HUES6 (cell line): Measurements from ENCODE around the gene WHAMM.
"Not testable (repeated sequence)": the region's sequence is repeated elsewhere in the genome, so short reads cannot be mapped to it uniquely, and the experiment has no call there.

ENCODE experiments used
- H3K27ac ChIP-seq: 2 replicates; pipeline ENCODE4 v1.7.0; 2013; ENCODE audit warnings: low read depth, mild to moderate bottlenecking, low read length, inconsistent platforms
- H3K27me3 ChIP-seq: 2 replicates; pipeline ENCODE4 v1.6.1; 2013; ENCODE audit warnings: low read length; ENCODE audit not compliant: control insufficient read depth, insufficient read depth
- H3K36me3 ChIP-seq: 2 replicates; pipeline ENCODE4 v1.6.1; 2013; ENCODE audit warnings: low read length; ENCODE audit not compliant: control insufficient read depth, insufficient read depth
- H3K4me1 ChIP-seq: 2 replicates; pipeline ENCODE4 v1.6.1; 2013; ENCODE audit warnings: low read length; ENCODE audit not compliant: control insufficient read depth, insufficient read depth
- H3K4me3 ChIP-seq: 2 replicates; pipeline ENCODE4 v1.5.1; 2013; ENCODE audit warnings: low read depth, low read length
- H3K9ac ChIP-seq: one replicate; pipeline ENCODE4 v1.6.1; 2013; ENCODE audit warnings: mild to moderate bottlenecking, low read length
- H3K9me3 ChIP-seq: 2 replicates; pipeline ENCODE4 v1.6.1; 2013; ENCODE audit warnings: low read depth, low read length; ENCODE audit not compliant: control insufficient read depth, insufficient read depth

WHAMM gene

GRCh38 chr15:82821851-82822250 is 12.4 kb downstream of the WHAMM start:
- H3K27me3 ChIP-seq, H3K9me3 ChIP-seq, H3K9ac ChIP-seq, H3K27ac ChIP-seq, H3K4me1 ChIP-seq, H3K4me3 ChIP-seq: not testable (repeated sequence)
- H3K36me3 ChIP-seq: peaks cover 60% of the 10 kb centered on the region

- Histone ChIP-seq H3K9me3 (no peaks in the 10 kb centered on the region), H3K4me3 (no peak overlapping the region), H3K9ac (no peak overlapping the region), H3K27me3 (no peaks in the 10 kb centered on the region), H3K4me1 (no peaks in the 10 kb centered on the region), H3K36me3 (peaks cover 60% of the 10 kb centered on the region), H3K27ac (no peak overlapping the region)
These were observed 13.6 kb downstream of the WHAMM start for GRCh38 chr15:82823049-82823448.

- Histone ChIP-seq H3K27me3 (no peaks in the 10 kb centered on the region), H3K4me3 (no peak overlapping the region), H3K9me3 (no peaks in the 10 kb centered on the region), H3K36me3 (peaks cover 71% of the 10 kb centered on the region), H3K27ac (no peak overlapping the region), H3K9ac (no peak overlapping the region), H3K4me1 (no peaks in the 10 kb centered on the region)
These were observed 18.6 kb downstream of the WHAMM start for GRCh38 chr15:82828075-82828474.

- H3K4me1 ChIP-seq: no peaks in the 10 kb centered on the region
These were observed 19.8 kb downstream of the WHAMM start for GRCh38 chr15:82829234-82829633.

GRCh38 chr15:82830427-82831173 is 21.2 kb downstream of the WHAMM start:
- H3K4me1 ChIP-seq: no peaks in the 10 kb centered on the region
- no peak overlapping the region for H3K4me3 ChIP-seq
- H3K9ac ChIP-seq: no peak overlapping the region
- no peak overlapping the region for H3K27ac ChIP-seq
- no peaks in the 10 kb centered on the region for H3K27me3 ChIP-seq
- H3K36me3 ChIP-seq: peaks cover 87% of the 10 kb centered on the region
- H3K9me3 ChIP-seq: no peaks in the 10 kb centered on the region

More at GRCh38 chr15:82829234-82829633, 19.8 kb downstream of the WHAMM start:
- no peak overlapping the region for H3K9ac ChIP-seq
- no peaks in the 10 kb centered on the region for H3K9me3 ChIP-seq
- H3K27ac ChIP-seq: no peak overlapping the region
- H3K4me3 ChIP-seq: no peak overlapping the region
- no peaks in the 10 kb centered on the region for H3K27me3 ChIP-seq
- peaks cover 75% of the 10 kb centered on the region for H3K36me3 ChIP-seq

- Histone ChIP-seq H3K27ac (no peak overlapping the region), H3K4me1 (no peaks in the 10 kb centered on the region), H3K9ac (no peak overlapping the region), H3K36me3 (peaks cover 82% of the 10 kb centered on the region), H3K9me3 (no peaks in the 10 kb centered on the region), H3K4me3 (no peak overlapping the region), H3K27me3 (no peaks in the 10 kb centered on the region)
These were observed 22.6 kb downstream of the WHAMM start for GRCh38 chr15:82831894-82832600.

- no peak overlapping the region for H3K27ac ChIP-seq
- H3K9ac ChIP-seq: no peak overlapping the region
- no peak overlapping the region for H3K4me3 ChIP-seq
- H3K27me3 ChIP-seq: no peaks in the 10 kb centered on the region
- peaks cover 80% of the 10 kb centered on the region for H3K36me3 ChIP-seq
- H3K9me3 ChIP-seq: no peaks in the 10 kb centered on the region
- no peaks in the 10 kb centered on the region for H3K4me1 ChIP-seq
These were observed 23.4 kb downstream of the WHAMM start for GRCh38 chr15:82832601-82833361.

- Histone ChIP-seq H3K27me3 (no peaks in the 10 kb centered on the region), H3K9ac (no peak overlapping the region), H3K36me3 (peaks cover 75% of the 10 kb centered on the region), H3K4me3 (no peak overlapping the region), H3K4me1 (no peaks in the 10 kb centered on the region), H3K9me3 (no peaks in the 10 kb centered on the region), H3K27ac (no peak overlapping the region)
These were observed 23.9 kb downstream of the WHAMM start for GRCh38 chr15:82833362-82833682.

- H3K9me3 ChIP-seq: no peaks in the 10 kb centered on the region
- H3K36me3 ChIP-seq: peaks cover 59% of the 10 kb centered on the region
- H3K27me3 ChIP-seq: no peaks in the 10 kb centered on the region
- H3K4me1 ChIP-seq: no peaks in the 10 kb centered on the region
- no peak overlapping the region for H3K4me3 ChIP-seq
- no peak overlapping the region for H3K27ac ChIP-seq
- H3K9ac ChIP-seq: no peak overlapping the region
These were observed 26.0 kb downstream of the WHAMM start for GRCh38 chr15:82835391-82835917.

GRCh38 chr15:82838096-82838735 is 28.8 kb downstream of the WHAMM start:
- no peak overlapping the region for H3K4me3 ChIP-seq
- H3K9me3 ChIP-seq: no peaks in the 10 kb centered on the region
- H3K36me3 ChIP-seq: peaks cover 32% of the 10 kb centered on the region
- no peak overlapping the region for H3K9ac ChIP-seq
- H3K27me3 ChIP-seq: no peaks in the 10 kb centered on the region
- H3K4me1 ChIP-seq: no peaks in the 10 kb centered on the region
- no peak overlapping the region for H3K27ac ChIP-seq
